NCI-H2227 (cell line): ENCODE results near the gene TNK1.
"Not testable (repeated sequence)": the region's sequence is repeated elsewhere in the genome, so short reads cannot be mapped to it uniquely, and the experiment has no call there.

ENCODE experiments used
- DNase-seq: peaks from one replicate; lab custom pipeline; 2025; ENCODE audit not compliant: unreplicated experiment; lab: John Stamatoyannopoulos, UW

The TNK1 gene

DNA sequence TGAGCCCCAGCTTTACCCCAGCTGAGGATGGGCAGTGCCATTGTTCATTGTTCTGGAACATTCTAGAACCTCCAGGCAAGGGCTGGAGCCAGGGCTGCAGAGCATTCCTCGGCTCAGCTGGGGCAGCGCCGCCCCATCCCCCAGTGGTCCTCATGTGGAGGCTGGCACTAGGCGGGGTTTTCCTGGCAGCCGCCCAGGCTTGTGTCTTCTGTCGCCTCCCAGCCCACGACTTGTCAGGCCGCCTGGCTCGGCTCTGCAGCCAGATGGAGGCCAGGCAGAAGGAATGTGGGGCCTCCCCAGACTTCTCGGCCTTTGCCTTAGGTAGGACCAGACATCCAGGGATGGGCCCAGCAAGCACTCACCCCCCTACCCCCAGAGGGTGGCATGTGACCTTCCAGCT lies 25.8 kb upstream of the TNK1 start, which contains the start of gene TMEM95:
Gene TMEM95 (plus strand): TSS at position 104 of the 400 bp plus-strand sequence. CDS start 49 bp downstream, at position 153.
- peak; percentile 8 for DNase-seq

DNA sequence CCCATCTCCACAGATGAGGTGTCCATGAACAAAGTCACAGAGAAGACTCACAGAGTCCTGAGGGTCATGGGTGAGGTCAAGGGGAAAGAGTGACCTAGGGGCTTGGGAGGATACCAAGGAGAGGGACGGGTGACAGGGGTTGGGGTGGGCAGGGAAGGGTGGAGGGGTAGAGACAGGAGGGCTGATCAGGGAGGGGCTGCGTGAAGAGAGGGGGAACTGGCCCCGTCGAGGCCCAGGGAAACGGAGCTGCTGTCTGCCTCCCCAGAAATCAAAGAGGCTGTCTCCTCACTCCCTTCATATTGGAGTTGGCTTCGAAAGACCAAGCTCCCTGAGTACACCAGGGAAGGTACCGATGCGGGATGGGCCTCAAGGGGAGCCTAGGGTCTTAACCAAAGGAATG lies 25.3 kb upstream of the TNK1 start:
- no peak for DNase-seq

DNA sequence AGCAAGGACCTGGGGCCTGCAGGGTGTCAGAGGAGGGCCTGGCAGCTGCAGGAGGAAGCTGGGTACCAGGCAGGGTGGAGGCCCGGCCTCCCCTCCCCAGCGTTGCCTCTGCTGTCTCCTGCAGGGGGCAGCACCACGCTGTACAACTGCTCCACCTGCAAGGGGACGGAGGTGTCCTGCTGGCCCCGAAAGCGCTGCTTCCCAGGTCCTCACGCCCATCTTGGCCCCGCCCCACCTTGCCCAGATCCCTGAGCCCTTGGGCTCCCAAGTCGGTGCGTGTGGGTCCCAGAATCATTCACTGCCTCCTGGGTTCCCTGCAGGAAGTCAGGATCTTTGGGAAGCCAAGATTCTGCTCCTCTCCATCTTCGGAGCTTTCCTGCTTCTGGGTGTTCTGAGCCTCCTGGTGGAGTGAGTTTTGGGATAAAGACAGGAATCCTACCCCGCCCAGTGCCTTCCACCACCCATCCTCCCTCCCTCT lies 24.8 kb upstream of the TNK1 start:
- peak; percentile 19 for DNase-seq

DNA sequence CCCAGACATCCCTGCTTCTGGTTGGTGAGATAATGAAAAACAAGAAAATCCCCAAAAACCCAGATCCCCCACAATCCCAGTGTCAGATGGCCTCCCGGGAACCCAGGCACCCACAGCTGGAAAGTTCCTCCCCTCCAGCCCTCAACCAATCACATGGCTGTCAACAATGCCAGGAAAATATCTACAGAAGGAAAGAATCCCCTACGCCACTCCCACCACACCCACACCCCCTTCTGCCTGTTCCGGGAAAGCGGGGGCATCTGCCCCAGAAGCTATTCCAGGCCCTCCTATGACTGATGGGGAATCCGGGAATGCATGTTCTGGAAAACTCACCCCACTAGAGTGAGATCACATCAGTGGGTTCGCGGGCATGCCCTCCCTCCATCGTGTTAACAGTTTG lies 24.1 kb upstream of the TNK1 start:
- DNase-seq, result no peak

DNA sequence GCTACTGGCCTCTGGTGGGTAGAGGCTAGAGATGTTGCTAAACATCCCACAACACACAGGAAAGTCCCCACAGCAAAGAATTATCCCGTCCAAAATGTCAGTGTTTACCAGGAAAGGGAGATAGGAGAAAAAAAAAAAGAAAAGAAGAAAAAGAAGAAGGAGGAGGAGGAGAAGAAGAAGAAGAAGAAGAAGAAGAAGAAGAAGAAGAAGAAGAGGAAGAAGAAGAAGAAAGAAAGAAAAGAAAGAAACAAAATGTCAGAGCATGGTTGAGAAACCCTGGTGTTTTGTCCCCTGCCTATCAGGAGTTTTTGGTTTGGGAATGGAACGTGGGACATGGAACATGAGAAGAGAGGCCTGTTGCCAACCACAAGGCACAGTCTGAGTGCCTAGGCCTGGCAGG lies 23.5 kb upstream of the TNK1 start:
- no peak for DNase-seq

DNA sequence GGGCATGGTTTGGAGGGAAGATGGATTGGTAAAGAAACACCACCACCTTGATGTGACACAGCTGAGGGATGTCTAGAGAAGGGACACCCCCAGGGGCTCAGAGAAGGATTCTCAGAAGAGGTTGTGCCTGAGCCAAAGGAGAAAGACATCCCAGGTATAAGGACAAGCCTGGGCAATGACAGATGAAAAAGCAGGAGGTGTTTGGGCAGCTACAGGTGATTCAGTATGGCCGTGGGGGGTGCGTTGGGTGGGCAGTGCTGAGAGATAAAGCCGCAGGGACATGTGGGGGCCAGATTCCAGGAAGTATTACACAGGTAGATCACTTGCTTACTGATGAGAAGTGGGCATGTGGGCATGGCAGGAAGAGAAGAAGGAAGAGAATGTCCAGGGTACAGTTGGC lies 19.0 kb upstream of the TNK1 start:
- no peak for DNase-seq

DNA sequence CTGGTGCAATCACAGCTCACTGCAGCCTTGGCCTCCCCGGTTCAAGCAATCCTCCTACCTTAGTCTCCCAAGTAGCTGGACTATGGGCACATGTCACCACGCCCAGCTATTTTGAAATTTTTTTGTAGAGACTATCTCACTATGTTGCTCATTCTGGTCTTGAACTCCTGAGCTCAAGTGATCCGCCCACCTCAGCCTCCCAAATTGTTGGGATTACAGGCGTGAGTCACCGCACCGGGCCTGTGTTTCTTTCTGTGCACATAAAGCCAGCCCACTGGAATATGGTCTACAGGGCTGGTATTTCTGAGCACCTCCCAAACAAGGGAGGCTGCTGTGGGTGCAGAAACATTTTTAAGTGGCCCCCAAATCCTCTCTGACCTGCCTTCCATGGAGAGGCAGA lies 17.6 kb upstream of the TNK1 start:
- DNase-seq, result no peak

DNA sequence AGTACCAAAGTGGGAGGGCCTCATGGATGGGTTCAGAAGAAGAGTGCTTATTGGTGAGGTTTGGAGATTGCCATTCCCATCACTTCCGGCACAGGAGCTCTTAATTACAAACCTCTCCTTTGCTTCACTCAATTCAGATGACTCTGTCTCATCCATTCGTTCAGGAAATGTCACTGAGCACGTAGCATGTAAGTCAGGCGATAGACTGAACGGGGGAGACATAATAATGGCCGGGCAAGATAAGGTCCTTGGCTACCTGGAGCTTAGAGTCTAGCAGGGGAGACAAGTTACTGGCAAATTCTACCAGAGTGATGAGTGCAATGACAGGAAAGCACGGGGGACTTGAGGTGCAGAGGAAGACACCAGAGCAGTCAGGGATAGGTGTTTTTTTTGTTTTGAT lies 14.9 kb upstream of the TNK1 start:
- DNase-seq, result not testable (repeated sequence)

DNA sequence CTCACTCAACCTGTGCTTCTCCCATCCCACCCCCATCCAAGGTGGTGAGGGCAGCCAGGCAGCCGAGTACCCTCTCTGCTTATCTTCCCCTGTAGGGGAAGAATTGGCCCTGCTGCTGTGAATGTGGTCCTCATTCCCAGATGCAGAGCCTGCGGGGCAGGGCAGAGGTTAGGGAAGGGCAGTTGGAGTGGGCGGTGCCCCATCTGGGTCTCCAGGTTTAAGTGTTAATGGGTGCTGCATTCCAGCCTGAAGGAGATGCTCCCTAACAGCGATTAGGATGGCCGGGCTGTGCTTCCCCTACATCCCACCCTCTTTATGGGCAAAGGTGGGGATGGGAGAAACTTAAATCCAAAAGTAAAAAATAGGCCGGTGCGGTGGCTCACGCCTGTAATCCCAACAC lies 13.8 kb upstream of the TNK1 start:
- no peak for DNase-seq

DNA sequence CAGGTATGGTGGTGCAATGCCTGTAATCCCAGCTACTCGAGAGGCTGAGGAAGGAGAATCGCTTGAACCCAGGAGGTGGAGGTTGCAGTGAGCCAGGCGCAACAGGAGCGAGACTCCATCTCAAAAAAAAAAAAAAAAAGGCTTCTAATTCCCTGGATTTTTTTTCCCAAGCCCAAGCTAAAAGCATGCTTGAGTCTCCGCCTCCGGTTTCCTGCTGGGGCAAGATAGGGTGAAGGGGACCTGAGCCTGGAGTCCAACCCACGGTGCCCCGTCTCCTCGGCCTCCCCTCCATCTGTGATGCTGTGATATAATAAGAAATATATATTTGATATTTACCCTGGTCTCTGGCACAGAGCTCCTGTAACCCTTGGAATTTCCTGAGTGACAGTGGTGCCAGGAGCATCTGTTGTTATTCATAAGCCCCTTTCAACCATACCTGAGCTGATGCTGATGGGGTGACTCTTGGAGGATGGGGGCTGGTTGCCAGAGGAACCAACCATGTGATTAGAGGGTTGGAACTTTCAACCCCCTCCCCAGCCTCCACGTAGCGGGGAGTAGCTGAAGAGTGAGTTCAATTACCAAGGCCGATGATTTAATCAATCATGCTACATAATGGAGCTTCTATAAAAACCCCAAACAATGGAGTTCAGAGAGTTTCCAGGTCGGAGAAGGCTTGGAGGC lies 12.8 kb upstream of the TNK1 start:
- DNase-seq, result peak; percentile 4

DNA sequence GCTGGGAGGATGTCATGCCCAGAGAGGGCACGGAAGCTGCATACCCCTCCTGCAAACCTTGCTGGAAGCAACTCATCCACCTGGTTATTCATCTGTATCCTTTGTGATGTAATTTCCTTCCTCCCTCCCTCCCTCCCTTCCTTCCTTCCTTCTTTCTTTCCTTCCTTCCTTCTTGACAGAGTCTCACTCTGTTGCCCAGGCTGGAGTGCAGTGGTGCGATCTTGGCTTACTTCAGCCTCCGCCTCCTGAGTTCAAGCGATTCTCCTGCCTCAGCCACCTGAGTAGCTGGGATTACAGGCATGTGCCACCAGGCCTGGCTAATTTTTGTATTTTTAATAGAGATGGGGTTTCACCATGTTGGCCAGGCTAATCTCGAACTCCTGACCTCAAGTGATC lies 12.3 kb upstream of the TNK1 start:
- DNase-seq, result not testable (repeated sequence)

DNA sequence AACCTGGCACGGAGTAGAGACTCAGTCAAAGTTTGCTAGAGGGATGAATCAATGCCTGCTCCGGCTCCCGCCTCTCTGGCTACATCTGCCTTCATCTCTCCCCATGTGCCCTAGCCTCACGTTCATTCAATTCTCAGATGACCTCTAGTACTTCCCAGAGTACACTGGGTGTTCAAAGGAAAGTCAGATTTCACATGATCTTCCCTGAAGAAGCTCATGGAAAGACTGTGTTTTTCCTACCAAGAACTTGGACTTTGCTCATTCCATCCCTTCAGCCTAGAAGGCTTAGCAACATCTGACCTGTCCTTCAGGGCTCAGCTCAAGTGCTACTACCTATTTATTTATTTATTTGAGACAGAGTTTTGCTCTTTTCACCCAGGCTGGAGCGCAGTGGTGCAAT lies 11.1 kb upstream of the TNK1 start:
- no peak for DNase-seq

DNA sequence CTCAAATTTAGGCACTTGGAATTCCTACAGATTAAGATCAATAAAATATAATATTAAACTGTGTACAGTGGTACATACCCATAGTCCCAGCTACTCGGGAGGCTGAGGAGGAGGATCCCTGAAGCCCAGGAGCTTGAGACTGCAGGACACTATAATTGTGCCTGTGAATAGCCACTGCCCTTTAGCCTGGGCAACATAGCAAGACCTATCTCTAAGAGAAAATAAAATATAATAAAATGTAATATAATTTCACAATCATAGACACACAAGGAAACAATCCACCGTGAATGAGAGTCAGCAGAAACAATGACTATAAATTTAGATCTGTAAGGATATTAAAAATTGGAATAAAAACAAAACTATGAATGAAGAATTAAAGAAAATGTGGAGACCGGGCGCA lies 10.0 kb upstream of the TNK1 start:
- no peak for DNase-seq

DNA sequence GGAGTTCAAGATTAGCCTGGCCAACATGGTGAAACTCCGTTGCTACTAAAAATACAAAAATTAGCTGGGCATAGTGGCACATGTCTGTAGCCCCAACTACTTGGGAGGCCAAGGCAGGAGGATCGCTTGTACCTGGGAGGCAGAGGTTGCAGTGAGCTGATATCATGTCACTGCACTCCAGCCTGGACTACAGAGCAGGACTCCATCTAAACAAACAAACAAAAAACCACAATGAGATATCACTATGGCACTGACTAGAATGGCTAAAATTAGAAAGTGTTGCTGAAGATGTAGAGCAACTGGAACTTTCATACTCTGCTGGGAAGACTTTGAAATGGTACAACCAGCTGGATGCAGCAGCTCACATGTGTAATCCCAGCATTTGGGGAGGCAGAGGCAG lies 6.5 kb upstream of the TNK1 start:
- no peak for DNase-seq

DNA sequence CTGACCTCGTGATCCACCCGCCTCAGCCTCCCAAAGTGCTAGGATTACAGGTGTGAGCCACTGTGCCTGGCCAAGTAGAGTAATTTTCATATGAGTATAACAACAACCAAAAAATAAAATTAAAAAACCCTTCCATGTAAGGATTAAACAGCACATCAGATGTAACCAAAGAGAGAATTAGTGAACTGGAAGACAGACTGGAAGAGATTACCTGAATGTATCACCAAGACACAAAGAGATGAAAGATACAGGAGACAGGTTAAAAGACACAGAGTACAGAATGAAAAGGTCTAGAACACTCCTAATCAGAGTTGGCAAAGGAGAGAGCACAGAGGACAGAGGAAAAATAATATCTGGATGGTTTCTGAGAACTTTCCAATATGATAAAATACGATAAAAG lies 1.8 kb upstream of the TNK1 start:
- DNase-seq, result no peak

DNA sequence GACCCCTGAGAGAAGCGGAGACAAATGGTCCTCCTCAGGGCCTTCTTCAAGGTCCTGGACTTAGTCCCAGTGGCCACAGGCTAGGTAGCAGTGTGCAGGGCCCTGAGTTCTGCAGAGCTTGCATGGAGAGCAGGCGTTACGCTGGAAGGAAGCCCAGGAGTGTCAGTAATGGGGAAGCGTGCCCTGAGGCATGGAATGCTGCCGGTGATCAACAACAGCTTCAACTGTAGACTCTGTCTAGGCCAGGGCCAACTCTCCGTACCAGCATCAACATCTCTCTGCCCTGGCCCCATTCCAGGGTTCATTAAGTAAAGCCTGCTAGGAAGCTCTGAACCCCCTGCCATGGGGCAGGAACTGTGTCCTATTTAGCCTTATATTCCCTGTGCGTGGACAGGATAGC lies 568 bp upstream of the TNK1 start:
- no peak for DNase-seq

DNA sequence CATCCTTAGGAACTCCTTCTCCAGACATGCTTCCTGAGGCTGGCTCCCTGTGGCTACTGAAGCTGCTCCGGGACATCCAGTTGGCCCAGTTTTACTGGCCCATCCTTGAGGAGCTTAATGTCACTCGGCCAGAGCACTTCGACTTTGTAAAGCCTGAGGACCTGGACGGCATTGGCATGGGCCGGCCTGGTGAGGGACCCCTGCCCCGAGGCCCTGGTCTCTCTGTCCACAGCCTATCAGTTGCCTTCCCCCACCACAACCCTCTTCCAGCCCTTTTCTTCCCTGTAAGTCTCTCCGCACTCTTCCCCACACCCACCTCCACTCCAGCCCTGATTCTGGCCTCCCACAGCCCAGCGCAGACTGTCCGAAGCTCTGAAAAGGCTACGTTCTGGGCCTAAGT lies 2.0 kb downstream of the TNK1 start:
- DNase-seq, result no peak

DNA sequence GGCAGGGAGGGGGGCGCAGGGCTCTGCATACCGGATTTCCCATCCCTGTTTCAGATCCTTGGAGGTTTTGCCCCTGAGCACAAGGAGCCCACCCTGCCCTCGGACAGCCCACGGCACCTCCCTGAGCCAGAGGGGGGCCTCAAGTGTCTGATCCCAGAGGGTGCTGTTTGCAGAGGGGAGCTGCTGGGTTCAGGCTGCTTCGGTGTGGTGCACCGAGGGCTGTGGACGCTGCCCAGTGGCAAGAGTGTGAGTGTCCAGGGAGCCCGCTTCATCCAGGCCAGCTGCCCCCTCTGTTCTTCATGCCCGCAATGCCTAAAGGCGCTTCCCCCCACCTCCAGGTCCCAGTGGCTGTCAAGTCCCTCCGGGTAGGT lies 2.5 kb downstream of the TNK1 start:
- DNase-seq, result no peak

DNA sequence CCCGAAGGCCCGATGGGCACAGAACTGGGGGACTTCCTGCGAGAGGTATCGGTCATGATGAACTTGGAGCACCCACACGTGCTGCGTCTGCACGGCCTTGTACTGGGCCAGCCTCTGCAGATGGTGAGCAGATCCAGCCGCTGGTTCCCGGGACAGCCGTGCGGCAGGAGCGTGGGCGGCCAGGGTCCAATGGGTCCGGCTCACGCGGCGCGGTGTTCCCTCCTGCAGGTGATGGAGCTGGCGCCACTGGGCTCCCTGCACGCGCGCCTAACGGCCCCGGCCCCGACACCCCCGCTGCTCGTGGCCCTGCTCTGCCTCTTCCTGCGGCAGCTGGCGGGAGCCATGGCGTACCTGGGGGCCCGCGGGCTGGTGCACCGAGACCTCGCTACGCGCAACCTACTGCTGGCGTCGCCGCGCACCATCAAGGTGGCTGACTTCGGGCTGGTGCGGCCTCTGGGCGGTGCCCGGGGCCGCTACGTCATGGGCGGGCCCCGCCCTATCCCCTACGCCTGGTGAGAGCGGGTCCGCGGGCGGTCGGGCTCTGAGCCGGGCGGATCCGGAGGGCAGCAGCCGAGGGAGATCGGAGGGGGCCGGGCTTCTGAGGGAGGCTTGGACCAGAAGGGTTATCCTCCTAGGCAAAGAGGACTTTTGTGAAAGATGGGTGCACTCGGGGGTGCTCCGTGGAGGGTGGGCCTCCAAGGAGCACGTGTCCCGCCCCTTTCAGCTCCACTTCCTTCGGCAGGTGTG lies 3.0 kb downstream of the TNK1 start:
- no peak for DNase-seq

DNA sequence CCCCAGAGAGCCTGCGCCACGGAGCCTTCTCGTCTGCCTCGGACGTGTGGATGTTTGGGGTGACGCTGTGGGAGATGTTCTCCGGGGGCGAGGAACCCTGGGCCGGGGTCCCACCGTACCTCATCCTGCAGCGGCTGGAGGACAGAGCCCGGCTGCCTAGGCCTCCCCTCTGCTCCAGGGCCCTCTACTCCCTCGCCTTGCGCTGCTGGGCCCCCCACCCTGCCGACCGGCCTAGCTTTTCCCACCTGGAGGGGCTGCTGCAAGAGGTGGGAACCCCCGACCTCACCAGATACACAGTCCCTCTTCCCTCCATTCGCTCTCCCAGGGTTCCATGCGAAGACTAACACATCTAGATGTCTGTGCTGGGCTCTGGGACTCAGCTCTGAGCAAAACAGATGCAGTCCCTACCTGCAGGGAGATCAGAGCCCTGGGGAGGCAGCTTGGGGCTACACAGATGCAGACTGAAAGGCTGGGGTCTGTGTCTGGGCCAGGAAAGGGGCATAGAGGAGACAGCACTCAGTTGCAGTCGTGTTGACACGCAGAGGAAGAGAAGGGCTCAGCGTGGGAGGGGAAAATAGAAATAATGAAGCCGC lies 3.7 kb downstream of the TNK1 start:
- no peak for DNase-seq

DNA sequence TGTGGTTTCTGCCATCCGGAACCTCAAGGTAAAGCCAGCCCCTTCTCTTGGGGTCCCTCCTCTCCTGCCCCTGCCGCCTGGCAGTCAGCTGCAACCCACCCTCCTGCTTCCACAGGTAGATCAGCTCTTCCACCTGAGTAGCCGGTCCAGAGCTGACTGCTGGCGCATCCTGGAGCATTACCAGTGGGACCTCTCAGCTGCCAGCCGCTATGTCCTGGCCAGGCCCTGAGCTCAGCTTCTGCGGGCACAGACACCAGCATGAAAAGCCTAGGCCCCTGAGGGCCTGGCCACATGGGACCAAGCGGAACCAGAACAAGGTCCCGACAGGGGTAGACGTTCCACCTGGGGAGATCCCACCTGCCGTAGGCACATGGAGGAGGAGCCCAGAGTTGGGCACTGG lies 8.0 kb downstream of the TNK1 start:
- no peak for DNase-seq
